ENCODE data around the gene KLC3. TPM values are rescaled to one million over a fixed set of nuclear protein-coding genes. Genes with fewer than 3 reads are reported as not detected.
A peak's percentile ranks its signal among the peaks of the same experiment; 100 is the strongest.

KLC3 gene
- polyA plus RNA-seq, 1 of the 3 experiments (the other 2 are of a cell fraction): 1.2 TPM

DNA sequence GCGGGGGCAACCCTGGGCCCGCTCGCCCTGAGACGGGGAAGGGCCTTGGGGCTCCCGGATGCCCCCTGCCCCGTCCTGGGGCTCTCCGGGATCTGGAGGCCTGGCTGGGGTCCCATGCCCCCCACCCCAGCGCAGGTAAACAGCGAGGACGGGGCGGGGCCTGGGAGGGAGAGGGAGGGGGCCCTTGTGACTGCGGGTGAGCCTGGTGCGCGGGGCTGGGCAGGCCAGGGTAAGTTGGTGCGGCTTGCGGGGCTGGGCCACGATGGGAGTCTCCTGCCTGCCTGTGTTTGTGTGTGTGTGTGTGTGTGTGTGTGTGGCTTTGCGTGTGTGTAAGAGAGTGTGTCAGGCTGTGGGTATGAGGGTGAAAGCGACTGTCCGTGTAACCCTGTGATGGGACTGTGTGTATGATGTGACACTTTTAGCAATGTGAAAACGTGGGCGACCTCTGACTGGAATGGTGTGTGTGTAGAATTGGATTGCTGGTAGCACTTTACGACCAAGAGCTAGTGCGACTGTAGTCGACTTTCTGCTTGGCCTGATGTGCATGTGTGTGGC is 426 bp downstream of the KLC3 start:
- Histone ChIP-seq H3K4me2 (peak overlapping the region; percentile 52), H3K4me3 (ENCODE audit: low read depth in 2 of 2, low read length in 1 of 2) (peak overlapping the region; percentile 40 to 49; a peak in 3 of 4 replicates), H3K4me1 (ENCODE audit: control insufficient read depth in 1 of 2, insufficient read depth in 2 of 2, low read depth in 1 of 2, low read length in 1 of 2) (peaks cover 0 to 2% of the 10 kb centered on the region in 2 experiments; a peak in 1 of 4 replicates), H3K9ac (no peak overlapping the region), H2AFZ (ENCODE audit: low read depth) (no peak overlapping the region), H3K36me3 (replicated peaks in 1 of 2; ENCODE audit: control insufficient read depth in 1 of 2, insufficient read depth in 2 of 2, low read length in 1 of 2) (no peaks in the 10 kb centered on the region), H4K20me1 (ENCODE audit: insufficient read depth) (no peaks in the 10 kb centered on the region), H3K27me3 (ENCODE audit: insufficient read depth) (no peaks in the 10 kb centered on the region; the same call in 1 of the 2 replicates), H3K9me3 (no peaks in the 10 kb centered on the region), H3F3A (replicated peaks; ENCODE audit: insufficient read depth) (peaks cover 21% of the 10 kb centered on the region), H3K27ac (ENCODE audit: low read depth in 2 of 2, low read length in 1 of 2) (no peak overlapping the region), H3K79me2 (ENCODE audit: insufficient read depth) (no peaks in the 10 kb centered on the region), H3K9me2 (no peaks in the 10 kb centered on the region)
- ChIA-PET CTCF (interaction anchor here (0.8 to 1.5 kb wide), 2 partner anchors 15 to 162 kb away, joined by 3 to 4 read pairs; partner anchors contain the start of genes BLOC1S3 and TRAPPC6A), POLR2A (no interaction called here)
- DNase-seq: no peak
- 21% methylated on average over 25 of the region's 25 CpGs for WGBS (ENCODE audit: low lambda C conversion rate)
- TF ChIP-seq FOSL2 (IDR thresholded peaks at IDR 0.05; ENCODE audit: borderline replicate concordance, low read depth) (no peak), SMC3 (IDR thresholded peaks at IDR 0.05; ENCODE audit: low read depth, low read length) (no peak), RFX5 (IDR thresholded peaks at IDR 0.05; ENCODE audit: low read length) (no peak), ELF1 (IDR thresholded peaks at IDR 0.05) (no peak), USF1 (IDR thresholded peaks at IDR 0.05; ENCODE audit: borderline replicate concordance, low read depth) (no peak), GATA2 (CRISPR knock-in tag; IDR thresholded peaks at IDR 0.05) (no peak), TEAD4 (IDR thresholded peaks at IDR 0.05; ENCODE audit: borderline replicate concordance, insufficient read depth) (no peak), JUND (IDR thresholded peaks at IDR 0.05) (no peak), GABPA (IDR thresholded peaks at IDR 0.05; ENCODE audit: low read depth) (no peak), FOXM1 (IDR thresholded peaks at IDR 0.05; ENCODE audit: low read depth) (no peak), EZH2phosphoT487 (IDR thresholded peaks at IDR 0.05; ENCODE audit: borderline replicate concordance, low read depth) (no peak), FOXJ3 (CRISPR knock-in tag; IDR thresholded peaks at IDR 0.05) (no peak), NFIC (IDR thresholded peaks at IDR 0.05; ENCODE audit: borderline replicate concordance) (no peak)
- TF ChIP-seq, protein P1, sequence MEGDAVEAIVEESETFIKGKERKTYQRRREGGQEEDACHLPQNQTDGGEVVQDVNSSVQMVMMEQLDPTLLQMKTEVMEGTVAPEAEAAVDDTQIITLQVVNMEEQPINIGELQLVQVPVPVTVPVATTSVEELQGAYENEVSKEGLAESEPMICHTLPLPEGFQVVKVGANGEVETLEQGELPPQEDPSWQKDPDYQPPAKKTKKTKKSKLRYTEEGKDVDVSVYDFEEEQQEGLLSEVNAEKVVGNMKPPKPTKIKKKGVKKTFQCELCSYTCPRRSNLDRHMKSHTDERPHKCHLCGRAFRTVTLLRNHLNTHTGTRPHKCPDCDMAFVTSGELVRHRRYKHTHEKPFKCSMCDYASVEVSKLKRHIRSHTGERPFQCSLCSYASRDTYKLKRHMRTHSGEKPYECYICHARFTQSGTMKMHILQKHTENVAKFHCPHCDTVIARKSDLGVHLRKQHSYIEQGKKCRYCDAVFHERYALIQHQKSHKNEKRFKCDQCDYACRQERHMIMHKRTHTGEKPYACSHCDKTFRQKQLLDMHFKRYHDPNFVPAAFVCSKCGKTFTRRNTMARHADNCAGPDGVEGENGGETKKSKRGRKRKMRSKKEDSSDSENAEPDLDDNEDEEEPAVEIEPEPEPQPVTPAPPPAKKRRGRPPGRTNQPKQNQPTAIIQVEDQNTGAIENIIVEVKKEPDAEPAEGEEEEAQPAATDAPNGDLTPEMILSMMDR (IDR thresholded peaks at IDR 0.05): no peak
- TF ChIP-seq, protein P2, sequence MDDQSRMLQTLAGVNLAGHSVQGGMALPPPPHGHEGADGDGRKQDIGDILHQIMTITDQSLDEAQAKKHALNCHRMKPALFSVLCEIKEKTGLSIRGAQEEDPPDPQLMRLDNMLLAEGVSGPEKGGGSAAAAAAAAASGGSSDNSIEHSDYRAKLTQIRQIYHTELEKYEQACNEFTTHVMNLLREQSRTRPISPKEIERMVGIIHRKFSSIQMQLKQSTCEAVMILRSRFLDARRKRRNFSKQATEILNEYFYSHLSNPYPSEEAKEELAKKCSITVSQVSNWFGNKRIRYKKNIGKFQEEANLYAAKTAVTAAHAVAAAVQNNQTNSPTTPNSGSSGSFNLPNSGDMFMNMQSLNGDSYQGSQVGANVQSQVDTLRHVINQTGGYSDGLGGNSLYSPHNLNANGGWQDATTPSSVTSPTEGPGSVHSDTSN (IDR thresholded peaks at IDR 0.05): no peak
- TF ChIP-seq, protein P3, sequence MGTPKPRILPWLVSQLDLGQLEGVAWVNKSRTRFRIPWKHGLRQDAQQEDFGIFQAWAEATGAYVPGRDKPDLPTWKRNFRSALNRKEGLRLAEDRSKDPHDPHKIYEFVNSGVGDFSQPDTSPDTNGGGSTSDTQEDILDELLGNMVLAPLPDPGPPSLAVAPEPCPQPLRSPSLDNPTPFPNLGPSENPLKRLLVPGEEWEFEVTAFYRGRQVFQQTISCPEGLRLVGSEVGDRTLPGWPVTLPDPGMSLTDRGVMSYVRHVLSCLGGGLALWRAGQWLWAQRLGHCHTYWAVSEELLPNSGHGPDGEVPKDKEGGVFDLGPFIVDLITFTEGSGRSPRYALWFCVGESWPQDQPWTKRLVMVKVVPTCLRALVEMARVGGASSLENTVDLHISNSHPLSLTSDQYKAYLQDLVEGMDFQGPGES (IDR thresholded peaks at IDR 0.05; ENCODE audit: low read depth, low read length): no peak

Data from SK-N-SH (cell line).